Astrocyte (in vitro differentiated cells and primary cell): Measurements from ENCODE around the gene OPRD1. TPM values are rescaled to one million over a fixed set of nuclear protein-coding genes. Genes with fewer than 3 reads are reported as not detected.

ENCODE experiments used
- DNase-seq: peaks from one replicate; pipeline ENCODE4 v3.0.0-alpha.2; 2010; ENCODE audit warnings: low read depth
- FAIRE-seq: peaks from 2 replicates; lab custom pipeline; 2011; peaks lifted over from hg19 to GRCh38; lab: Jason Lieb, UNC
- H2AFZ ChIP-seq: 2 replicates; pipeline ENCODE4 v1.6.0; 2012; ENCODE audit warnings: low read depth, low read length, inconsistent platforms
- H3K27ac ChIP-seq: 2 replicates; pipeline ENCODE4 v1.5.1; 2011; ENCODE audit warnings: low read depth, low read length, inconsistent platforms
- H3K27me3 ChIP-seq: 2 replicates; pipeline ENCODE4 v1.6.0; 2011; ENCODE audit warnings: low read length, inconsistent platforms; ENCODE audit not compliant: insufficient read depth
- H3K36me3 ChIP-seq: 2 replicates; pipeline ENCODE4 v1.5.1; 2011; ENCODE audit warnings: low read length, inconsistent platforms; ENCODE audit not compliant: insufficient read depth
- H3K4me1 ChIP-seq: 2 replicates; pipeline ENCODE4 v1.5.1; 2011; ENCODE audit warnings: low read length, inconsistent platforms; ENCODE audit not compliant: insufficient read depth
- H3K4me2 ChIP-seq: 2 replicates; pipeline ENCODE4 v1.6.0; 2012; ENCODE audit warnings: low read length, inconsistent platforms
- H3K4me3 ChIP-seq: 2 replicates; pipeline ENCODE4 v1.5.1; 2011; ENCODE audit warnings: low read depth, mild to moderate bottlenecking, low read length, inconsistent platforms; ENCODE audit not compliant: insufficient read depth
- H3K79me2 ChIP-seq: 2 replicates; pipeline ENCODE4 v1.6.0; 2012; ENCODE audit warnings: mild to moderate bottlenecking, low read length, inconsistent platforms; ENCODE audit not compliant: insufficient read depth
- H3K9ac ChIP-seq: 2 replicates; pipeline ENCODE4 v1.6.0; 2012; ENCODE audit warnings: mild to moderate bottlenecking, low read length, inconsistent platforms
- H3K9me3 ChIP-seq: 2 replicates; pipeline ENCODE4 v1.5.1; 2012; ENCODE audit warnings: low read depth, mild to moderate bottlenecking, low read length, inconsistent platforms; ENCODE audit not compliant: insufficient read depth
- H4K20me1 ChIP-seq: 2 replicates; pipeline ENCODE4 v1.6.0; 2012; ENCODE audit warnings: low read length, inconsistent platforms; ENCODE audit not compliant: insufficient read depth
- H3K27ac Mint-ChIP-seq: one replicate; pipeline ENCODE4 v1.8.0; 2021; ENCODE audit warnings: mild to moderate bottlenecking, mixed read lengths; ENCODE audit not compliant: unreplicated experiment
- H3K27me3 Mint-ChIP-seq: one replicate; pipeline ENCODE4 v1.8.0; 2021; ENCODE audit warnings: low read depth, mixed read lengths; ENCODE audit not compliant: unreplicated experiment
- H3K36me3 Mint-ChIP-seq: one replicate; pipeline ENCODE4 v1.8.0; 2021; ENCODE audit warnings: low read depth, mixed read lengths; ENCODE audit not compliant: unreplicated experiment
- H3K4me1 Mint-ChIP-seq: one replicate; pipeline ENCODE4 v1.8.0; 2021; ENCODE audit warnings: low read depth, mixed read lengths; ENCODE audit not compliant: unreplicated experiment
- H3K4me3 Mint-ChIP-seq: one replicate; pipeline ENCODE4 v1.8.0; 2021; ENCODE audit warnings: mild to moderate bottlenecking, moderate library complexity, mixed read lengths; ENCODE audit not compliant: unreplicated experiment
- H3K9me3 Mint-ChIP-seq: one replicate; pipeline ENCODE4 v1.8.0; 2021; ENCODE audit warnings: mild to moderate bottlenecking, mixed read lengths; ENCODE audit not compliant: unreplicated experiment
- CTCF ChIP-seq: IDR thresholded peaks from 2 replicates; pipeline ENCODE4 v1.5.1; 2011; ENCODE audit warnings: low read depth, mild to moderate bottlenecking, inconsistent platforms, low read length, moderate library complexity; ENCODE audit not compliant: insufficient read depth
- EZH2 ChIP-seq: IDR thresholded peaks from 2 replicates; pipeline ENCODE4 v1.6.1; 2012; ENCODE audit warnings: mild to moderate bottlenecking, low read length, inconsistent platforms; ENCODE audit not compliant: insufficient read depth
- total RNA-seq: library from RNA; stranded (reverse); gene quantifications from 2 replicates; pipeline ENCODE4 v1.2.1, GENCODE V29; 2021

OPRD1 gene
- total RNA-seq, 1 donor from 2014 or later = 1.2 TPM

- H3K4me1 ChIP-seq = peaks cover 7% of the 10 kb centered on the region
- DNase-seq (no peak), FAIRE-seq (no peak)
- H3K27me3 Mint-ChIP-seq = no peaks in the 10 kb centered on the region
- H3K9ac ChIP-seq = no peak overlapping the region
- no peaks in the 10 kb centered on the region for H3K4me1 Mint-ChIP-seq
- H3K27ac ChIP-seq = no peak overlapping the region
- H3K79me2 ChIP-seq = no peaks in the 10 kb centered on the region
- TF ChIP-seq EZH2 (no peak), CTCF (no peak)
- H3K4me2 ChIP-seq = no peak overlapping the region
- peaks cover 2% of the 10 kb centered on the region for H3K36me3 Mint-ChIP-seq
- H3K36me3 ChIP-seq = no peaks in the 10 kb centered on the region
- no peaks in the 10 kb centered on the region for H3K9me3 Mint-ChIP-seq
- H3K27ac Mint-ChIP-seq = no peak overlapping the region
- H2AFZ ChIP-seq = no peak overlapping the region
- peaks cover 4% of the 10 kb centered on the region for H4K20me1 ChIP-seq
- no peaks in the 10 kb centered on the region for H3K27me3 ChIP-seq
- no peak overlapping the region for H3K4me3 Mint-ChIP-seq
- H3K4me3 ChIP-seq = no peak overlapping the region
- no peaks in the 10 kb centered on the region for H3K9me3 ChIP-seq
Observed at GRCh38 chr1:28910379-28911115, 98.6 kb downstream of the OPRD1 start.

- H3K27ac Mint-ChIP-seq = no peak overlapping the region
- TF ChIP-seq EZH2 (no peak), CTCF (no peak)
- peak overlapping the region; percentile 60 for H3K9ac ChIP-seq
Observed at GRCh38 chr1:28913786-28914227, 101.8 kb downstream of the OPRD1 start.

More at GRCh38 chr1:28913786-28914227, 101.8 kb downstream of the OPRD1 start:
- Histone ChIP-seq H3K27ac (no peak overlapping the region), H3K4me1 (peaks cover 7% of the 10 kb centered on the region), H3K4me2 (peak overlapping the region; percentile 95), H3K9me3 (no peaks in the 10 kb centered on the region), H3K27me3 (no peaks in the 10 kb centered on the region), H3K36me3 (no peaks in the 10 kb centered on the region), H2AFZ (peak overlapping the region; percentile 78), H3K4me3 (peak overlapping the region; percentile 66), H3K79me2 (no peaks in the 10 kb centered on the region), H4K20me1 (peaks cover 8% of the 10 kb centered on the region)
- Mint-ChIP-seq H3K9me3 (no peaks in the 10 kb centered on the region), H3K4me1 (no peaks in the 10 kb centered on the region), H3K4me3 (peak overlapping the region; percentile 74), H3K36me3 (peaks cover 2% of the 10 kb centered on the region), H3K27me3 (no peaks in the 10 kb centered on the region)
- DNase-seq (no peak), FAIRE-seq (no peak)
